22Rv1 (cell line): Measurements from ENCODE around the gene FRMD8.
A peak's percentile ranks its signal among the peaks of the same experiment; 100 is the strongest.

Experiments
- H3K27ac ChIP-seq: fragments of 450-650 bp; 2 replicates; pipeline ENCODE4 v1.5.1; 2017
- ZFX ChIP-seq: fragments of 450-650 bp; IDR thresholded peaks from 2 replicates; pipeline ENCODE4 v1.6.1; 2017; ENCODE audit warnings: antibody characterized with exemption, borderline replicate concordance
- TF ChIP-seq, protein P1 (sequence below): fragments of 450-650 bp; IDR thresholded peaks from 2 replicates; pipeline ENCODE4 v1.5.1; 2017; ENCODE audit warnings: mild to moderate bottlenecking

FRMD8 gene

DNA sequence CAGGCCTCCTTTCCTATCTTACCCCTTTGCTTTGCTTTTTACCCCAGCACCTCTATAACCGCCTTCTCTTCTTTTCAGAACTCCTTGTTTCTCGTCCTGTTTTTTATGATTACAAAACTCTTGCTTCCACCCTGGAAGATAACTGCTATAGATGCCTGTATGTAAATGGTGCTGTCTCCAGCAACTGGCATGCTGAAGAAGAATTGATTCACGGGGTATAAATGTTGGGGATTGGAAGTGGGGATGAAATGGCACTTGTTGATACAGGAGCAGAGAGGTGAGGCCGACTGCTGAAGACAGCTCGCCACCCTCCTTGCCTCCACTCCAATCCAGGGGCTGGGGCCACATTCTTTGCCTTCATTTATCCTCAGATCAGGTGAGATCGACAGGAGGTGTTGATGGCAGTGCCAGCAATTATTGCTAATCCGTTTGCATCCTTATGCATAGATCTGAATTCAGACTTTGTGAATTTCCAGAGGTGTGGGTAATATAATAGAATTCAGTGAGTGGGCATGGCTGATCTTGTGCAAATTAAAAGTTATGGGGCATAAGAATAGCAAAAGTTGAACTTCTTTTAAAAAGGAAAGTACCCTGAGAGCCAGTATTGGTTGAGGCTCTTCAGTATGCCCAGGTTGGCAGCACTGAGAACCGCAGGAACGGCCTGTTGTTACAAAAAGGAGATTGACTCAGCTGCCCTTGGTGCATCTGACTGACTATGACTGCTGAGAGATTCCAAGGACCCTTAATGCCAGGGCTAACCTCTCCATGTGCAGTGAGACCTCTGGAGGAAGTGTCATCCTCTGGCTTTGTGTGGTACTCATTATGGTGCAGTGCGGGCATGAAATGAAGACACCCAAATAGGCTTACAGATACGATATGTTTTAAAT is 41.5 kb downstream of the FRMD8 start:
- TF ChIP-seq ZFX, result no peak
- TF ChIP-seq, protein P1, sequence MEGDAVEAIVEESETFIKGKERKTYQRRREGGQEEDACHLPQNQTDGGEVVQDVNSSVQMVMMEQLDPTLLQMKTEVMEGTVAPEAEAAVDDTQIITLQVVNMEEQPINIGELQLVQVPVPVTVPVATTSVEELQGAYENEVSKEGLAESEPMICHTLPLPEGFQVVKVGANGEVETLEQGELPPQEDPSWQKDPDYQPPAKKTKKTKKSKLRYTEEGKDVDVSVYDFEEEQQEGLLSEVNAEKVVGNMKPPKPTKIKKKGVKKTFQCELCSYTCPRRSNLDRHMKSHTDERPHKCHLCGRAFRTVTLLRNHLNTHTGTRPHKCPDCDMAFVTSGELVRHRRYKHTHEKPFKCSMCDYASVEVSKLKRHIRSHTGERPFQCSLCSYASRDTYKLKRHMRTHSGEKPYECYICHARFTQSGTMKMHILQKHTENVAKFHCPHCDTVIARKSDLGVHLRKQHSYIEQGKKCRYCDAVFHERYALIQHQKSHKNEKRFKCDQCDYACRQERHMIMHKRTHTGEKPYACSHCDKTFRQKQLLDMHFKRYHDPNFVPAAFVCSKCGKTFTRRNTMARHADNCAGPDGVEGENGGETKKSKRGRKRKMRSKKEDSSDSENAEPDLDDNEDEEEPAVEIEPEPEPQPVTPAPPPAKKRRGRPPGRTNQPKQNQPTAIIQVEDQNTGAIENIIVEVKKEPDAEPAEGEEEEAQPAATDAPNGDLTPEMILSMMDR, result no peak
- peak overlapping the region; percentile 100 for H3K27ac ChIP-seq

DNA sequence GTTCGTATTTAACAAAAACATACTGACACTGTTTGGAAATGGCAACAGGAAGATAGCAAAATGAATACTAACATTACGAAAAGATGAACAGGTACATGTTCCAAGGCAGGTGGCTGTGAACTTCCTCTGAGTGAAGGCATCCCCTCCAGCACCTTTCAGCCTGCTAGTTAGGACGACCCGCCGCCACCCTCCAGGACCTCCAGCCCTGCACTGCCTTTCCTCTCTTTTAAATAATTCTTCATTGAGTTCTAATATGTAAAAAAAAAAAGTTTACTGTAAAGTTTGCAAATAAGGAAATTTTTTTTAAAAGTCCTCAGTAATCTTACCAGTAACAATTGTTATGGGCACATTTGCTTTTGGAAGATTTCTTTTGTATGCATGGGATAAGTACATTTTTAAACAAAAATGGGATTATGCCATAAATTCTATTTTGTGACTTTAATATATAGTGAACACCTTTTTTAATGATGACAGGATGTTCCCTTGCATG is 42.2 kb downstream of the FRMD8 start:
- TF ChIP-seq, protein P1, result no peak
- TF ChIP-seq ZFX, result no peak
- H3K27ac ChIP-seq, result peak overlapping the region; percentile 100

DNA sequence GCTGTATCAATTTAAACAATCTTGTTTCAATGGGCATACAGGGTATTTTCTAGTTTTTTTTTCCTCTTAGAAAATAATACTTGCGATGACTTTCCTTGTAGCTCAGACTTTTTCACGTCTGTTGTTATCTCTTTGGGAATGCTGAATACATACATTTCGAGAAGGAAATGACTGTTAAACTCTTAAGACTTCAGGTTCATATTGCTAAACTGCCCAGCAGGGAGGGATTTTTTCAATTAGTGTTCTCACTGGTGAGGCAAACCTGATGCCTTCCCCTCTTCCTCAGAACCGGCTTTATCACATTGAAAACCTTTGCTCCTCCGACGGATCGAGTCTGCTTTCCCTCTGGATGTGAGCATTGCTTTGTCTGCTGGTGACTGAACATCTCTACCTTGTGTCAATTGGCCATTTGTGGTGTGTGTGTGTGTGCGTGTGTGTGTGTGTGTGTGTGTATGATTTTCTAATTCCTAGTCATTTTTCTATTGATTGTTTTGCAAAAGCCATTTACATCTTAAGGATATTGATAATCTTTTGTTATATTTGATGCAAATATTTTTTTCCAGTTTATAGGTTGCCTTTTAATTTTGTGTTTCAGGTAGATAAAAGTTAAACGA is 42.7 kb downstream of the FRMD8 start:
- H3K27ac ChIP-seq, result peak overlapping the region; percentile 100; the same call in 1 of the 2 replicates
- TF ChIP-seq ZFX, result no peak
- TF ChIP-seq, protein P1, result no peak

DNA sequence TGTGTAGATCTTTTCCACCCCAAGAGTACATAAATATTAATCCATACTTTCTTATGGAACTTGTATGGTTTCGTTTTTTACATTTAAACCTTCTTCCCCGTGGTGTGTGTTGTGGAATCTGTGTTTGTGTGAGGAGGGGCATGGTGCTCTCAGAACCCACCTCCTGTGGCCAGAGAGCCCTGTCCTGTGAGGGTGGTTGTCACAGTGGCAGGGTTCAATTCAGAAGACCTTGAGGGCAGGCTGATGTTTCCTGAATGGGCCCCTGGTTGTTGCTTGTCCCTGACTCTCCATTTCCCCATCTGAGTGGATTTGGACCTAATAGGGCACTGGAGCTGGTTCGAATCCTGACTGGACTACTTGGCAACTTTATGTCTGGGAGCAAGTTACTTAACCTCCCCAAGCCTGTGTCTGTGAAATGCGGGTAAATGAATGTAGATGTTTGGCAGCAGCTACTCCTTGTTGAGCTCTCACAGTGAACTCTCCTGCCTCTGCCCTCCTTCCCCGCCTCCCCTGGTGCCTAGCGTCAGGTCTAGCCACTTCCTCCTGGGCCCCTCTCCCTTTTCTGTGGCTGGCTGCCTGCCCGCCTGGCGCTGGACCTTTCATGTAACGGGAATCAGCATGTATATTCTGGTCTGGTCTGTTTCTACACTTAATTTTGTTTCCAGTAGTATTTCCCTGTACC is 43.4 kb downstream of the FRMD8 start:
- TF ChIP-seq ZFX, result no peak
- TF ChIP-seq, protein P1, result no peak
- H3K27ac ChIP-seq, result peak overlapping the region; percentile 100

DNA sequence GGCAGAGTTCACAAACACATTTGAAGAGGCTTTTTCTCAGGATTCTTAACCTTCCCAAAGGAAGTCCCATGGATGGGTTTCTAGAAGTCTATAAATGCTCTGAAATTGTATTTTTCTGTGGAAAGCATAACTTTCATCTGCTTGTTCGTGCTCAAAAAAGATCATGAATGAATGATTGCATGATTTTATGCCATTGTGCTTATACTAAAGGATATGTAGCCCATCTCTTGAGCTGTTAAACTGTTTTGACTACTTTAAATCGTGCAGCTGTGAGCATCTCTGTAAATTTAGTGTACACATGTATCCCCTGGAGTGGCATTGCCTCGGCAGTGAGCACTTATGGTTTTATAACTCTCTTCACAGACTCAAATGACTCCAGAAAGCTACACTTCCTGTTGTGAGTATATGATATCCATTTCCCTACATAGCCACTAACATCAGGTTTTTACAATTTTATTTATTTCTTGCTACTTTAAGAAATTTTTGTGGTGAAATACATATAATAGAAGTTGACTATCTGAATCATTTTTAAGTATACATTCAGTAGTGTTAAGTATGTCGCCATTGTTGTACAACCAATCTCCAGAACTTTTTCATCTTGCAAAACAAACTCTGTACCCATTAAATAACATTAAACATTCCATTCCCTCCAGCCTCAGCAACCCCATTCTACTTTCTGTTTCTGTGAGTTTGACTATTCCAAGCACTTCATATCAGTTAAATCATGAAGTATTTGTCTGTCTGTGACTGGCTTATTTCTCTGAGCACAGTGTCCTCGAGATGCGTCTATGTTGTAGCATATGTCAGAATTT is 44.2 kb downstream of the FRMD8 start:
- peak overlapping the region; percentile 100 for H3K27ac ChIP-seq
- TF ChIP-seq, protein P1, result no peak
- no peak for TF ChIP-seq ZFX

DNA sequence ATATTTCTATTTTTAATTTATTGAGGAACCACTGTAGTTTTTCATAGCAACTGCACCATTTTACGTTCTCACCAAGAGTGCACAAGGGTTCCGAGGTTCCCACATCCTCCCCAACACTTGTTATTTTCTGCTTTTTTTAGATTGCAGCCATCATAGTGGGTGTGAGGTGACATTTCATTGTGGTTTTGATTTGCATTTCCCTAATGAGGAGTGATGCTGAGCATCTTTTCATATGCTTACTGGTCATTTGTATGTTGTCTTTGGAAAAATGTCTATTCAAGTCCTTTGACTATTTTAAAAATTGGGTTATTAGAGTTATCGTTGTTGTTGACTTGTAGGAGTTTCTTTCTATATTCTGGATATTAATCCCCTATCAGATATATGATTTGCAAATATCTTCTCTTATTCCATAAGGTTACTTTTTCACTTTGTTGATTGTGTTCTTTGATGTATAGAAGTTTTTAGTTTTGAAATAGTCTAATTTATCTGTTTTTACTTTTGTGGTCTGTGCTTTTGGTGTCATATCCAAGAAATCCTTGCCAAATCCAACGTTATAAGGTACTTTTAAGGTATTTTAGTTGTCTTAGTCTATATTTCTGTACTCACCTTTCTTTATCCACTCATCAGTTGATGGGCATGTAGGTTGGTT is 45.1 kb downstream of the FRMD8 start:
- TF ChIP-seq, protein P1, result no peak
- TF ChIP-seq ZFX, result no peak
- peak overlapping the region; percentile 100; the same call in 1 of the 2 replicates for H3K27ac ChIP-seq
